Keratinocyte (primary cell): ENCODE measurements around the gene CCSER1.

ENCODE experiments used
- EZH2 ChIP-seq: IDR thresholded peaks from one replicate; pipeline ENCODE4 v1.6.1; 2012; ENCODE audit warnings: inconsistent platforms, mild to moderate bottlenecking, low read length, moderate library complexity
- TF ChIP-seq, protein P1 (sequence below), 3 experiments: IDR thresholded peaks in 1 of 3; conservative IDR thresholded peaks in 1 of 3; optimal IDR thresholded peaks in 1 of 3; 2 replicates in 2 of 3; 3 replicates in 1 of 3; pipeline versions ENCODE3 to v1.5.1; 2011; ENCODE audit warnings: low read length in 3 of 3, mild to moderate bottlenecking in 3 of 3, moderate library complexity in 2 of 3, control low read depth in 1 of 3, inconsistent platforms in 1 of 3; ENCODE audit not compliant: insufficient read depth in 2 of 3; ENCODE audit errors: extremely low read depth in 1 of 3

DNA sequence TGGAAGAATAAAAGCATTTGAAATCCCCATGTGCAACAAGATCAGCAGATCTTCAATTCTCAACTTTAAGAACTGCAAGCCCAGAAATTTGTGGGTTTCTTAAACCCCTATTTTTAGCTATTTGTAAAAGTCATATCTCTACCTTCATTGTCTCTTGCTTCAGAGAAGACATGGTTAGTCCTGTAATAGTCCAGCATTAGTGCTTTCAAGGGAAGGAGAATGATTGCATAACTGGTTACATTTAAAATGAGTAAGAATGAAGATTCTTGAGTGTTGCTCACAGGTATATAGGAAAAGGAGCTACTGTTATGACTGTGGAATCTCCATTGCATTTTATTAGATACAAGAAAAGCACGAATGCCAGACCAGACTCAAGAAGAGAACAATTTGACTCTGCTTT lies 84.0 kb downstream of the CCSER1 start:
- TF ChIP-seq, protein P1, sequence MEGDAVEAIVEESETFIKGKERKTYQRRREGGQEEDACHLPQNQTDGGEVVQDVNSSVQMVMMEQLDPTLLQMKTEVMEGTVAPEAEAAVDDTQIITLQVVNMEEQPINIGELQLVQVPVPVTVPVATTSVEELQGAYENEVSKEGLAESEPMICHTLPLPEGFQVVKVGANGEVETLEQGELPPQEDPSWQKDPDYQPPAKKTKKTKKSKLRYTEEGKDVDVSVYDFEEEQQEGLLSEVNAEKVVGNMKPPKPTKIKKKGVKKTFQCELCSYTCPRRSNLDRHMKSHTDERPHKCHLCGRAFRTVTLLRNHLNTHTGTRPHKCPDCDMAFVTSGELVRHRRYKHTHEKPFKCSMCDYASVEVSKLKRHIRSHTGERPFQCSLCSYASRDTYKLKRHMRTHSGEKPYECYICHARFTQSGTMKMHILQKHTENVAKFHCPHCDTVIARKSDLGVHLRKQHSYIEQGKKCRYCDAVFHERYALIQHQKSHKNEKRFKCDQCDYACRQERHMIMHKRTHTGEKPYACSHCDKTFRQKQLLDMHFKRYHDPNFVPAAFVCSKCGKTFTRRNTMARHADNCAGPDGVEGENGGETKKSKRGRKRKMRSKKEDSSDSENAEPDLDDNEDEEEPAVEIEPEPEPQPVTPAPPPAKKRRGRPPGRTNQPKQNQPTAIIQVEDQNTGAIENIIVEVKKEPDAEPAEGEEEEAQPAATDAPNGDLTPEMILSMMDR (optimal IDR thresholded peaks at IDR 0.05 in 1 of 3, IDR thresholded peaks at IDR 0.05 in 1 of 3, conservative IDR thresholded peaks at IDR 0.05 in 1 of 3; ENCODE audit: extremely low read depth in 1 of 3, insufficient read depth in 2 of 3, low read length in 3 of 3): no peak
- TF ChIP-seq EZH2: no peak
